Mucosa of descending colon (tissue), 3 donors: ENCODE results near the gene KCTD18. TPM values are rescaled to one million over a fixed set of nuclear protein-coding genes. Genes with fewer than 3 reads are reported as not detected.

Experiments
- ATAC-seq: fragments of 200-7000 bp; cut with Tn5 transposase; one replicate; pipeline ENCODE4 v1.9.1; 2020; ENCODE audit warnings: mild to moderate bottlenecking, moderate library complexity
- DNase-seq, 3 donors: peaks; one replicate each; pipeline ENCODE4 v3.0.0-alpha.2; 2020
- H3K36me3 ChIP-seq: fragments of 200-600 bp; one replicate; pipeline ENCODE4 v1.8.0; 2021; ENCODE audit warnings: low read depth, mild to moderate bottlenecking
- H3K4me1 ChIP-seq: fragments of 200-600 bp; one replicate; pipeline ENCODE4 v1.8.0; 2021; ENCODE audit warnings: low read depth, mild to moderate bottlenecking
- H3K4me3 ChIP-seq: fragments of 200-600 bp; one replicate; pipeline ENCODE4 v1.8.0; 2021; ENCODE audit warnings: mild to moderate bottlenecking
- H3K9me3 ChIP-seq: fragments of 200-600 bp; one replicate; pipeline ENCODE4 v1.8.0; 2021; ENCODE audit warnings: mild to moderate bottlenecking
- CTCF ChIP-seq: fragments of 200-600 bp; IDR thresholded peaks from one replicate; pipeline ENCODE4 v1.8.0; 2022; ENCODE audit warnings: antibody characterized with exemption, mild to moderate bottlenecking
- intact Hi-C, 2 donors: fragments of 100-400 bp; cut with DNase I in 1 of 2; cut with micrococcal nuclease in 1 of 2; formaldehyde crosslinking; loops; one replicate each; pipeline versions ENCODE4 v1.11.0 to v1.11.1; 2022; cut with DNase I, micrococcal nuclease
- total RNA-seq, 3 donors: library from RNA; stranded (reverse); fragmentation: NEBNext Ultra II Directional in 2 of 3; extraction: Animal tissue kit (Norgen Biotek cat#: 25700) in 2 of 3; gene quantifications; one replicate each; pipeline versions ENCODE4 v1.2.1 to v1.2.4, GENCODE V29; 2021 to 2023
- donor health status: DM: no; HTN: no; CAD: no; lungs with moderate emphysema.
- donor health status: DM: no; HTN: no; CAD: no.
- donor health status: DM: no; HTN: yes; CAD: no.

KCTD18 gene
- total RNA-seq, 3 donors from 2014 or later, result 14.1 to 16.6 (median 14.8) TPM

GRCh38 chr2:200528228-200528627 lies 18.4 kb upstream of the KCTD18 start:
- intact Hi-C loops, result no loop called here
- H3K36me3 ChIP-seq, result no peaks in the 10 kb centered on the region
- H3K4me1 ChIP-seq, result peaks cover 18% of the 10 kb centered on the region
- no peaks in the 10 kb centered on the region for H3K9me3 ChIP-seq
- no peak for TF ChIP-seq CTCF
- DNase-seq (no peak), ATAC-seq (no peak)
- H3K4me3 ChIP-seq, result no peak overlapping the region

GRCh38 chr2:200525882-200526651 lies 16.2 kb upstream of the KCTD18 start, which contains the start of gene SGO2:
TSS of gene SGO2 (plus strand) at chr2:200526207. CDS start at chr2:200532976, 6,769 bp downstream.
- H3K36me3 ChIP-seq, result no peaks in the 10 kb centered on the region
- ATAC-seq (peak; percentile 99), DNase-seq (peak; percentile 97 to 98 (median 97))
- peak within 1 kb of the TSS; percentile 37 for H3K4me3 ChIP-seq
- peaks cover 22% of the 10 kb centered on the region for H3K4me1 ChIP-seq
- intact Hi-C loops, result no loop called here
- TF ChIP-seq CTCF, result no peak
- no peaks in the 10 kb centered on the region for H3K9me3 ChIP-seq

GRCh38 chr2:200525551-200525881 lies 15.6 kb upstream of the KCTD18 start:
- no peak overlapping the region for H3K4me3 ChIP-seq
- intact Hi-C loops, result no loop called here
- TF ChIP-seq CTCF, result no peak
- H3K36me3 ChIP-seq, result no peaks in the 10 kb centered on the region
- H3K4me1 ChIP-seq, result peaks cover 22% of the 10 kb centered on the region
- ATAC-seq (no peak), DNase-seq (no peak)
- no peaks in the 10 kb centered on the region for H3K9me3 ChIP-seq

- no peak overlapping the region for H3K4me3 ChIP-seq
- no peak for DNase-seq
- intact Hi-C loops, result no loop called here
- TF ChIP-seq CTCF, result no peak
- peaks cover 22% of the 10 kb centered on the region for H3K4me1 ChIP-seq
- no peaks in the 10 kb centered on the region for H3K9me3 ChIP-seq
- no peaks in the 10 kb centered on the region for H3K36me3 ChIP-seq
- ATAC-seq, result no peak
Observed at GRCh38 chr2:200525066-200525465, 15.2 kb upstream of the KCTD18 start.

- DNase-seq (no peak), ATAC-seq (peak; percentile 63)
- Histone ChIP-seq H3K9me3 (no peaks in the 10 kb centered on the region), H3K4me1 (peaks cover 22% of the 10 kb centered on the region), H3K4me3 (no peak overlapping the region), H3K36me3 (no peaks in the 10 kb centered on the region)
- intact Hi-C loops, result no loop called here
- no peak for TF ChIP-seq CTCF
Observed at GRCh38 chr2:200523604-200524003, 13.7 kb upstream of the KCTD18 start.
